Ishikawa (cell line): ENCODE results near the gene YTHDF1.

Experiments used
- CEBPB ChIP-seq: IDR thresholded peaks from 2 replicates; pipeline ENCODE4 v1.6.1; 2012
- CREB1 ChIP-seq: IDR thresholded peaks from 2 replicates; pipeline ENCODE4 v1.6.1; 2012; ENCODE audit warnings: low read depth
- EGR1 ChIP-seq: IDR thresholded peaks from 2 replicates; pipeline ENCODE4 v1.6.1; 2012
- EP300 ChIP-seq: IDR thresholded peaks from 2 replicates; pipeline ENCODE4 v1.6.1; 2012; ENCODE audit warnings: borderline replicate concordance
- FOXM1 ChIP-seq: IDR thresholded peaks from 2 replicates; pipeline ENCODE4 v1.6.1; 2012; ENCODE audit warnings: low read depth, borderline replicate concordance
- MAX ChIP-seq: IDR thresholded peaks from 2 replicates; pipeline ENCODE4 v1.6.1; 2012
- NFIC ChIP-seq: IDR thresholded peaks from 2 replicates; pipeline ENCODE4 v1.6.1; 2012
- RAD21 ChIP-seq: IDR thresholded peaks from 2 replicates; pipeline ENCODE4 v1.6.1; 2012; ENCODE audit warnings: low read depth
- REST ChIP-seq: IDR thresholded peaks from 2 replicates; pipeline ENCODE4 v1.6.1; 2012; ENCODE audit warnings: low read depth, mild to moderate bottlenecking
- TAF1 ChIP-seq: IDR thresholded peaks from 2 replicates; pipeline ENCODE4 v1.6.1; 2012; ENCODE audit warnings: low read depth, mild to moderate bottlenecking
- TCF12 ChIP-seq: IDR thresholded peaks from 2 replicates; pipeline ENCODE4 v1.6.1; 2012; ENCODE audit warnings: low read depth
- TEAD4 ChIP-seq: IDR thresholded peaks from 2 replicates; pipeline ENCODE4 v1.6.1; 2012
- USF1 ChIP-seq: IDR thresholded peaks from 2 replicates; pipeline ENCODE4 v1.6.1; 2012
- YY1 ChIP-seq: IDR thresholded peaks from 2 replicates; pipeline ENCODE4 v1.6.1; 2012; ENCODE audit warnings: low read depth
- ZBTB7A ChIP-seq: IDR thresholded peaks from 2 replicates; pipeline ENCODE4 v1.6.1; 2012; ENCODE audit warnings: low read depth

Gene YTHDF1

GRCh38 chr20:63154395-63154794 is 61.5 kb downstream of the YTHDF1 start:
- TF ChIP-seq FOXM1 (no peak), EP300 (no peak), RAD21 (no peak), USF1 (no peak)

- no peak for TF ChIP-seq TEAD4
- TF ChIP-seq EP300 = no peak
- no peak for TF ChIP-seq REST
- no peak for TF ChIP-seq CEBPB
- TF ChIP-seq ZBTB7A = no peak
- TF ChIP-seq RAD21 = no peak
- no peak for TF ChIP-seq FOXM1
- no peak for TF ChIP-seq MAX
- no peak for TF ChIP-seq CREB1
- TF ChIP-seq EGR1 = no peak
- TF ChIP-seq TCF12 = no peak
- TF ChIP-seq YY1 = no peak
- no peak for TF ChIP-seq TAF1
- no peak for TF ChIP-seq NFIC
- TF ChIP-seq USF1 = no peak
Measured at GRCh38 chr20:63153254-63154221, 62.4 kb downstream of the YTHDF1 start.

- TF ChIP-seq FOXM1 = no peak
- no peak for TF ChIP-seq EP300
- no peak for TF ChIP-seq TAF1
- TF ChIP-seq TEAD4 = no peak
- TF ChIP-seq REST = no peak
- no peak for TF ChIP-seq RAD21
- no peak for TF ChIP-seq TCF12
- TF ChIP-seq MAX = no peak
- no peak for TF ChIP-seq NFIC
- no peak for TF ChIP-seq CREB1
Measured at GRCh38 chr20:63152322-63153253, 63.3 kb downstream of the YTHDF1 start.

- no peak for TF ChIP-seq REST
- TF ChIP-seq EP300 = no peak
Measured at GRCh38 chr20:63151554-63152321, 64.2 kb downstream of the YTHDF1 start.
